GM19372 (cell line): ENCODE measurements around the gene SPDYE16.
"Not testable (repeated sequence)": the region's sequence is repeated elsewhere in the genome, so short reads cannot be mapped to it uniquely, and the experiment has no call there.

Source experiments
- ATAC-seq: cut with Tn5 transposase; IDR thresholded peaks from one replicate; pipeline ENCODE4 v1.9.1; 2021; ENCODE audit warnings: mild to moderate bottlenecking, low read depth, moderate library complexity; ENCODE audit not compliant: unreplicated experiment

Gene SPDYE16, protein sequence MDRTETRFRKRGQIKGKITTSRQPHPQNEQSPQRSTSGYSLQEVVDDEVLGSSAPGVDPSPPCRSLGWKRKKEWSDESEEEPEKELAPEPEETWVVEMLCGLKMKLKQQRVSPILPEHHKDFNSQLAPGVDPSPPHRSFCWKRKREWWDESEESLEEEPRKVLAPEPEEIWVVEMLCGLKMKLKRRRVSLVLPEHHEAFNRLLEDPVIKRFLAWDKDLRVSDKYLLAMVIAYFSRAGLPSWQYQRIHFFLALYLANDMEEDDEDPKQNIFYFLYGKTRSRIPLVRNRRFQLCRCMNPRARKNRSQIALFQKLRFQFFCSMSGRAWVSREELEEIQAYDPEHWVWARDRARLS

DNA sequence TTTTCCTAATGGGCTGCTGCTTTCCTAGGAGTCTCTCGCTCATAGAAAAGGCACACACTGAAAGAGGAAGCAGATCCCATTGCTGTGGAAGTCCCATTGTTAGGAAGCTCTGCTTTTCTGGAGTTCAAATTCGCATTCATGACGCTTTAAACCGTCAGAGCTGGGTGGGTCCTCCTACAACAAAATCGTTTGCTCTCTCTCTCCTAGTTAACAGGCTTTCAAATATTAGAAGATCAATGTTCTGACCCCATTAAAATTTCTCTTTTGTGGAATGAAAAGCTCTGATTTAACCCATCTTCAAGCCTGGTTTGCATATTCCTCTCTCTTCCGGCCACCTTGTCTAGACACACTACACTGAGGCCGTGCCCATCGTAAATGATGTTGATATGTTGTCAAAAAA is at the start of gene SPDYE16:
TSS of gene SPDYE16 (minus strand) at position 101 of the 400 bp plus-strand sequence. CDS start 1,838 bp downstream, outside the sequence.
- not testable (repeated sequence) for ATAC-seq

DNA sequence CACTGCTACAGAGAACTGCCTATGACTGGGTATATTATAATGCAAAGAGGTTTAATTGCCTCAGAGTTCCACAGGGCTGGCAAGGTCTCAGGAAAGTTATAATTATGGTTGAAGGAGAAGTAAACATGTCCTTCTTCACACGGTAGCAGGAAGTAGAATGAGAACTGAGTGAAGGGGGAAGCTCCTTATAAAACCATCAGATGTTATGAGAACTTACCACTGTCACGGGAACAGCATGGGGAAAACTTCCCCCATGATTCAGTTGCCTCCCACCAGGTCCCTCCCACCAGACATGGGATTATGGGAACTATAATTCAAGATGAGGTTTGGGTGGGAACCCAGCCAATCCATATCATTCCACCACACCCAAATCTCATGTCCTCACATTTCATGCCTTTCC is 49.6 kb upstream of the SPDYE16 start:
- ATAC-seq, result not testable (repeated sequence)

DNA sequence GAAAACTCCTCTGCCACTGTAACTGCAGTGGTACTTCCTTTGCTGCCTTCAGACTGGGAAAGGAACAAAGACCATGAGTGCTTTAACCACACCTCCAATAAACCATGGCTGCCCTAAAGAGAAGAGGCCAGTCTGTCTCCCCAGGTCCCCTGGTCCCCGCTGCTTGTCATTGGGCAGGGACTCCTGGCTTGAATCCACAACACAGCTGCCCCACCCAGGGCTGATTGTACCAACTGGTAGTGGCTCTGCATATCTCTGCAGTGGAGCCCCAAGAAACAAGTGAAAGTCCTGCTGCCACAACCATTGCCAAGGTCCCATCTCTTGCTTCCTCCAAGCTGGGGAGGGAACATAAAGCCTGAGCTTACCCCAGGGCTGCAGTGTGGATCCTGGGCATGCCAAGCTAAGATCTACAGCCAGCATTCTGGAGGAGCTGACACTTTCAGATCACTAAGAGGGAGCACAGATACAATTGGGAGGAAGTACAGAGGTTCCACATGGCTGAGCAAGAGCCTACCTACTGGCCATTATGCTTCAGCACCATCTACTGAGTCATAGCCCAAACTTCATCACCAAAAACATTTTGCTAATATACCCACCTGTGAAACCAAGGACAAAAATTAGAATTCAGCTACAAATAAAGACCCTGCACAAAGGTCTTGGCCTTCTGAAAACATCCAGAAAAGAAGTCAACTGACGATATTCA is 48.7 kb upstream of the SPDYE16 start:
- ATAC-seq, result peak; percentile 71

DNA sequence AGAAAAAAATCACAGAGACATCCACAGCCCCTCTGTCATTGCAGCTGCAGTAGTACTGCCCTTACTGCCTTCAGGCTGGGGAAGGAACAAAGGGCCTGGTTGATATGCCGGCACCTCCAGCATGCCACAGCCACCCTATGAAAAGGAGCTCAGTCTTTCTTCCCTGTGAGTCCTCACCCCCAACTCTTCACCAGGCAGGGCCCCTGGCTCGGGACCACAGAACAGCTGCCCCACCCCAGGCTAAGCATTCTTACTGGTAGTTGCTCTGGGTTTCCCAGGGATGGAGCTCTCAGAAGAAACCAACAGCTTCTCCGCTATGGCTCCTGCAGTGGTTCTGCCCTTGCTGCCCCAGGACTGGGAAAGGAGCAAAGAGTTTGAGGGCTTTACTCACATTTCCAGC is 47.9 kb upstream of the SPDYE16 start:
- not testable (repeated sequence) for ATAC-seq

DNA sequence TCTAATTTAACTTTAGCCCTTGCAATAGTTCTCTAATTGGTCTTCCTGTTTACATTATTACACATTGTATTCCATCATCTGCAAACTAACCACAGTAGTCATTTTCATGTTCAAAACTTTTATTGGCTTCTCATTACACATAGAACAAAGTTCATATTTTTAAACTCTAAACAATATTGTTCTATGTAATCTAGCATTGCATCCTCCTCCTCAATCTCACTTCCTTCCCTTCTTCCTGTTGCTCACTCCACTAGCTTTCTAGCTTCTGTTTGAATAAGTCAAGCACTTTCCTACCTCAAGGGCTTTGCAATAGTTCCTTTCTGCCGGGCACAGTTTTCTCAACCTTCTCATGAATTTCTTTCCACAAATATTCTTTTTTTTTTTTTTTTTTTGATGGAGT is 45.5 kb upstream of the SPDYE16 start:
- ATAC-seq, result not testable (repeated sequence)

DNA sequence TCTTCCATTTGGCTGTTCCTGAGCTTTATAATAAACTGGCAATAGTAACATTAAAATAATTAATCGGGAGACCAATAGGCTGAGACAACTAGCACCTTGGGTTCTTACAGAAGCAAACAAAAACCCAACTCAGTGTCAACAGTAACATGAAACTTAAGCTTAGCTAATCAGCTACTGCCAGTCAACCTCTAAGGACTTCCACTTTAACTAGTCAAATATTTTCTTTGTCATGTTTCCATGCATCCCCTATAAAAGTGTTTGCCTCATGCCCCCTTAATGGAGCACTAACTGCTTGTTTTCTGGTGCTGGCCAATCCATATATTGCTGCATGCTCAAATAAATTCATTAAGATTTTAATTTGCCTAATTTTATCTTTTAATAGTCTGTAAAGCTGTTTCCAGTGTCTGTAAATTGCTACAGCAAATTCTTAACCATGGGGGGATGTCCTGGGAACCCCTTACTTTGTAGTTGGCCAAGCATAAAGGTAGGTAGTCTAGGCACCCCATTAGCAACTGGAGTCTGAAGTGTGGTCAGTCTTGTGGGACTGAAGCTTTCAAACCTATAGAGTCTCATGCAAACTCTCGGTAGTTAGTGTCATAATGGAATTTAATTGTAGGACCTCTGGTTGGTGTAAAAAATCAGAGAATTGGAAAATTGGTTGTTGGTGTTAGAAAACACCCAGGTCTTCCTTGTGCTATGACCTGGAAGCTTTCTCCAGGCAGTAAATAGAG is 43.7 kb upstream of the SPDYE16 start:
- not testable (repeated sequence) for ATAC-seq

DNA sequence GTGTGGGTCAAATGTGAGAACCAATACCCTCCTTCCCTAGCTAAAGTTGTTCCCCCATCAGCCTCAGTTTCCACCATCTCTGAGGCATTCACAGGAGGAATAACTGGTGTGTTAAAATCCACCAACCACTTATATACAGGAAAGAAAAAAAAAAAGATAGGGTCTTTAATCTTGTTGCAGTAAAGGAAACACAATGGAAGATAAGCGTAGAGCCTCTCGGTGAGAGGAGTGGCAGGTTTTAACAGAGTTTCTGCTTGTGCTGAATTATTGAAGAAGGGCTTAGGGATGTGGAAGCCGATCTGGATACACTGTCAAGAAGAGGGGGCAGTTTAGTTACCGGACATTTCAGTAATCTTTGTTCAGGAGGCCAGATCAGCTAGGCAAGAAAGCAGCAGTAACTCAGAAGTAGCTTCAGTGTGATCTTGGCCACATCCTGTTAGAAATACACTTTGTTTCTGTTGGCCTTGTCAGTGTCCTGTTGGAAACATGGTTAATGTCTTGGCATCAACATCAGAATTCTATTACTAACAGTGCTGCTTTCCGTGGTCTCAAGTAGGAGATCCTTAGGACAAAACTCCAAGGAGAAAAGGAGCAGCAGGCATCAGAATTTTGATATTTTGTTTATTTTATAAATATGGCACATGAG is 40.7 kb upstream of the SPDYE16 start:
- not testable (repeated sequence) for ATAC-seq

DNA sequence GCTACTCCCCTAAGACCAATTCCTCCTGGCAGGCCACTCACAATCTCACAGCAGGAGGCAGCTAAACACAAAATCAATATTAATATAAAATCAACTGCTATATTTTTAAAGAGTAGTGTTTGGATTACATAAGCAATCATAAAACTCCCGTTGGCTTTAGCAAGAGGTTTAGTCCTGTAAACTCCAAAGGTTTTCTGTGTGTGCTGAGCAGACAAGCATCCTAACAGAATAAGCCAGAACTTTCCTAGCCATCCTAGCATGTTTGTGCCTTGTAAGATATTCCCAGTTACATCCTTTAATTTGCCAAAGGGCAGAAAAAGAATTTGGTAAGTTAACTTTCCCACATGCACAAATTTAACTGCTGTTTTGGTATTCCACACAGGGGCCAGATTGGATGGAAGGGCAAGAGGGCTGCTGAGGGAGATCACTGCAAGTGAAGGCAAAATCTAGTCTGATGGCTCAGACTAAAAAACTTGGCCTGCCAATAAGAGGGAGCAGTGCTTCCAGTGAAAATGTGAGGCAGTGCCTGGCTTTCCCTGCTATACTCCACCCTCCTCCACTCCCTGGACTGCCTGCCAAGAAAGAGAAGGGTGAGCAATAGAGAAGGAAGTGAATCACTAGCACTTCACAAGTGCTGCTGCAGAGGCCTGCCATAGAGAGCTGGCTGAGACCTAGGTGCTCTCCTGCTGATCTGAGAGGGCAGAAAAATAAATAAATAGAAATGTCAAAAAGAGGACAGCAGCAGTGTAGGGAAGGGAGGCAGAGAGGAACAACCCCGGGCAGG is 39.9 kb upstream of the SPDYE16 start:
- ATAC-seq, result not testable (repeated sequence)

DNA sequence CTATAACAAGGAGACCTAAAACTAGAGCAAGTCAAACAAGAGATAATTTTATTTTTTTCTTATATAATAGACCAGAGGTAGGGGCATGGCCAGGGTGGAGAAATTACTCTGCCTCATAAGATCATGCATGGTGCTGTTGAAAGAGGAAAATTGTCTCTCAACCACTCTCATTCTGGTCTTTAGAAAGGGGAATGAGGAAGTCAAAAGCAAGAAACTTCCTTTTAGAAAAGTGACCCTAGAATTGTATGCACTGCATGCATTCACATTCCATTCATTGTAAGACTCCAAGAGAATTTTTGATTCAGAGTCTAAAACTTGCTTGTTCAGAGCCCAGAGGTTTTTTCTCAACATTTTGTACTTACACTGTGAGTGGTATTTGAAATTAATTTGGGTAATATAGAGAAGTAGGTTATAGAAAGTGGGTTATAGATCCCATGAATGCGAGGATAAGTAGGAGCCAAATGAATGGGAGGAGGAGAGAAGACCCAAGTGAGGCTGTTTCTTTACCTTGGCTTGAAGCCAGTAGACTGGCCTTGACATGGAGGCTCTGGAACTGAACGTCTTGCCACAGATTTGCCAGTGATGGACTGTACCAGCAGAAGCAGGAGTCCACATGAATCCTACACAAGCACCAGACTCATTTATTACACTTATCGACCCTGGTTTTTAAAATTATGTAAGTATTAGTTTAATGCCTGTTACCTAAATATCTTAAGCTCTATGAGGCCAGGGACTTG is 33.0 kb upstream of the SPDYE16 start:
- ATAC-seq, result not testable (repeated sequence)

DNA sequence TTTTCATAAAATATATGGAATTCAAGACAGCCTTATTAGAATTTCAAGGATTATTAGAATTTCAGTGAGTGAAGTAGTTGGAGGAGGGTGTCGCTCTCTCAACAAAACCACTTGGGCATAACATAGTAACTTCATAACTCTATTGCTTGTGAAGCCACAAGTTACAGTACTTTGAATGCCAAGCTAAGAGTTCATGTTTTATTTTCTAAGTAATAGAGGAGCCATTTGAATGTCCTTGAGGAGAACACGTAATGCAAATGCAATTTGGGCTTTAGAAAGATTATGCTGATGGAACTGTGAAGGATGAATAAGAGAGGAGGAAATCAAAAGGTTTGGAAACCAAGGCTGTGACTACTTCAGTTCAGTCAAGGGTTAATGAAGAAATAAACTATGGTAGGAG is 32.3 kb upstream of the SPDYE16 start:
- not testable (repeated sequence) for ATAC-seq

DNA sequence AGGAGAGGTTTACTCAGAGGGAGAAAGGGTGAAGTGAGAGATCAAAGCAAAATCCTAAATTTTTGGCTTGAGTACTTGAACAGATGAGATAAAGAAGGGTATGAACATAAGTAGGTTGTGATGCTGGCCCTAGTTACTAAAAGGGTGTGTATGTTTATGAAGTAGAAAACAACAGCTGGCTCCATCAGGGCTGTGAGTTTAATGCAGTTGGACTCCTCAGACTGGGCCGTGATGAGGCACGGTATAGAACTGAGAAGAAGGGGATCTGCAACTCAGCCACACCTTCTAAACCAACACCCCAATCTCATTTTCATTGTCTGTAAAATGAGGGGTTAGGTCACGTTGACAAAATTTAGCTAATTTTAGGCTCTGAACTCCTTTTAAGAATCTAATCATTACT is 29.2 kb upstream of the SPDYE16 start:
- not testable (repeated sequence) for ATAC-seq

DNA sequence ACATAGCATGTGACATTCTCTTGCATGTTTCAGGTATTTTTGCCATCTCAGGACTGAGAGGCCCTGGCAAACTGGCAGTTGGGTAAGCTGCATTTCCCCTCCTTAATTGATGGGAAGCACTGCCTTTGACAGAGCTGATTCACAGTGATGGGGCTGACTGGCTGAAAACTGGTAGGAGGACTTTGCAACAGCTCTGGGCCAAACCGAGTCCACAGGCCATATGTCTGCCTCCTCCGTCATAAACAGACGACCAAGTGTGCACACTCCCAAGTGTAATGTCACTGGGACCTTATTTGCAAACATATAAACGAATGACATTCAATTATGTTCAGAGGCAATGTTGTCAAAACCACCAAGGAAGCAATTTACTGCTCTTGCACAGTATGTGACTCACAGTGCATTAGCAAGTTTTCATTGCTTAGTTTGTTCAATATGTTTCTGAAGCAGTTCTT is 27.3 kb upstream of the SPDYE16 start:
- not testable (repeated sequence) for ATAC-seq

DNA sequence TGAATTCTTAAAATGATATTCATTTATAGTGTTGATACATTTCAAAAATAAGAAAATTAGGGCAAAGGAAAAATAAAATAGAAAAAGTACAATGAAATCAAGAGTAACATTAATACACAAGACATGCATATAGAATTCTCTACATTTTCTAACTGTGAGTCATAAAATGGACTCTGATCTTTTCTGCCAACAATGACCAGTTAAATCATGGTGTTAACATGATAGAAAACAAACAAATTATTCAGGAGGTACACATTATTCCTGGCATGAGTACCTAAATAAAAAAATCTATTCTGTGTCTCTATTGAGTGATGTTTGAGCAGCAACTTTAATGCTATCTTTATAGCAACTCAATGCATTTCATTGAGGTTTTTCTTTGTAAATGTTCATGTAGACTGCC is 25.6 kb upstream of the SPDYE16 start:
- not testable (repeated sequence) for ATAC-seq

DNA sequence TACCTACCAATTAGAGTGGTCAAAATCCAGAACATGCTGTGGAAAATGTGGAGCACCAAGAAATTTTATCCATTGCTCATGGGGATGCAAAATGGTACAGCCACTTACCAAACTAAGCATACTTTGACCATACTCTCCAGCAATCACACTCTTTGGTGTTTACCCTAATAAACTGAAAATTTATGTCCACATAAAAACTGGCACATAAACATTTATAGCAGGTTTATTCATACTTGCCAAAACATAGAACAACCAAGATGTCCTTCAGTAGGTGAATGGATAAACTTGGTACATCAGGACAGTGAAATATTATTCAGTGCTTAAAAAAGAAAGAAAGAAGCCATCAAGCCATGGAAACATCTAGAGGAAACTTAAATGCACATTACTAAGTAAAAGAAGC is 24.7 kb upstream of the SPDYE16 start:
- ATAC-seq, result not testable (repeated sequence)

DNA sequence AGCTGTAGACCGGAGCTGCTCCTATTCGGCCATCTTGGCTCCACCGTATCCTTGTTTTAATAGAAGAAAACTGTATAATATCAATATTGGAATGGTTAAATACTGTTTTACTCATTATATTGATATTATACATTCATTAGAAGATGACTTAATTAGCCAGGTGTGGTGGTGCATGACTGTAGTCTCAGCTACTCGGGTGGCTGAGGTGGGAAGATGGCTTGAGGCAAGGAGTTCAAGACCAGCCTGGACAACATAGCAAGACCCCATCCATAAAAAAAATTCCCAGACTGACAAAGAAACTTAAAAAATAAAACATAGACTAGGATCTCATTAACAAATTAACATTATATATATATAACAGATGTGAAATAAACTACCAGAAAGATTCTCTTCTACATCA is 24.2 kb upstream of the SPDYE16 start:
- ATAC-seq, result not testable (repeated sequence)

DNA sequence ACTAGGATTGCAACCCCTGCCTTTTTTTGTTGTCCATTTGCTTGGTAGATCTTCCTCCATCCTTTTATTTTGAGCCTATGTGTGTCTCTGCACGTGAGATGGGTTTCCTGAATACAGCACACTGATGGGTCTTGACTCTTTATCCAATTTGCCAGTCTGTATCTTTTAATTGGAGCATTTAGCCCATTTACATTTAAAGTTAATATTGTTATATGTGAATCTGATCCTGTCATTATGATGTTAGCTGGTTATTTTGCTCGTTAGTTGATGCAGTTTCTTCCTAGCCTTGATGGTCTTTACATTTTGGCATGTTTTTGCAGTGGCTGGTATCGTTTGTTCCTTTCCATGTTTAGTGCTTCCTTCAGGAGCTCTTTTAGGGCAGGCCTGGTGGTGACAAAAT is 21.9 kb upstream of the SPDYE16 start:
- ATAC-seq, result not testable (repeated sequence)

DNA sequence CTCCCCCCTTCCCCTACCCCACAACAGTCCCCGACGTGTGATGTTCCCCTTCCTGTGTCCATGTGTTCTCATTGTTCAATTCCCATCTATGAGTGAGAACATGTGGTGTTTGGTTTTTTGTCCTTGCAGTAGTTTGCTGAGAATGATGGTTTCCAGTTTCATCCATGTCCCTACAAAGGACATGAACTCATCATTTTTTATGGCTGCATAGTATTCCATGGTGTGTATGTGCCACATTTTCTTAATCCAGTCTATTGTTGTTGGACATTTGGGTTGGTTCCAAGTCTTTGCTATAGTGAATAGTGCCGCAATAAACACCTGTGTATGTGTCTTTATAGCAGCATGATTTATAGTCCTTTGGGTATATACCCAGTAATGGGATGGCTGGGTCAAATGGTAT is 18.2 kb upstream of the SPDYE16 start:
- not testable (repeated sequence) for ATAC-seq

DNA sequence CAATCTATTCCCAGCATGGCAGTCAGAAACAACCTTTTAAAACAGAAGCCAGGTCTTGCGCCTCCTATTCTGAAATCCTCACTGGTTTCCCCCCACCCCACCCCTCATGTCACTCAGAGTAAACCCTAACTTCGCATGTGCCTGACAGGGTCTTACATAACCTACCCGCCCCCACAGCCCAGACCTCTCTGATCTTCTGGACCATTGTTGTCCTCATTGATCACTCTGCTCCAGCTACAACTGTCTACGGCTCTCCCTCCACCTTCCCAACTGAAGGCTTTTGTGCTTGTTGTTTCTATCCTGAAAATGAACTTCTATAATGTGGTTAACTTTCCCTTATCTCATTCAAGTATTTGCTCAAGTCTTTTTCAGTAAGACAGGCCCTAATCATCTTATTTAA is 17.1 kb upstream of the SPDYE16 start:
- ATAC-seq, result not testable (repeated sequence)

DNA sequence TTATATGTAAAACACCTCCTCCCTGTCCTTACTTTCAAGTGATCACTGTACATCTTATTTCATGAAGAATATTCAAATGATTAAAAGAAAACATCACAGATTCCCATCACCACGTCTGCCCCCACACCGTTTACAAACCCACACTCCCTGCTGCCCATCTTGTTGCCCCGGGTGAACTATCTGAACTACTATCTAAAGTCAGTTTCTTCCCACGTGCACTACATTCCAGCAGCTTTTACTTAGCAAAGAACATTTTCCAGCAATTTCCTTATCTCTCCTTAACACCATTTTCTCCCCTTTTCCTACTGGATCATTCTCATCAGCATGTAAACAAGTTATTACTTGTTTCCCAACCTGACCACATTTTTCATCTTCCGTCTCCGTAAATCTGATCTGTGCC is 16.6 kb upstream of the SPDYE16 start:
- ATAC-seq, result not testable (repeated sequence)
